HepG2 (cell line): ENCODE data around the gene MPI. TPM values are rescaled to one million over a fixed set of nuclear protein-coding genes. Genes with fewer than 3 reads are reported as not detected.
A peak's percentile ranks its signal among the peaks of the same experiment; 100 is the strongest.

Source experiments
- AKAP8 ChIP-seq: sonication (generic); formaldehyde crosslinking; IDR thresholded peaks from 2 replicates; pipeline ENCODE4 v1.5.1; 2020; ENCODE audit warnings: mild to moderate bottlenecking, missing genetic modification reagents
- GTF2F1 ChIP-seq: fragments of 150-350 bp; IDR thresholded peaks from 2 replicates; pipeline ENCODE4 v1.6.1; 2014; ENCODE audit warnings: low read length
- NFAT5 ChIP-seq: sonication (generic); formaldehyde crosslinking; IDR thresholded peaks from 2 replicates; pipeline ENCODE4 v1.4.0; 2020; ENCODE audit warnings: missing genetic modification reagents
- RFX1 ChIP-seq: fragments of 450-650 bp; IDR thresholded peaks from 2 replicates; pipeline ENCODE4 v1.6.1; 2017
- ZNF205 ChIP-seq: IDR thresholded peaks from 2 replicates; pipeline ENCODE4 v1.6.1; 2018; ENCODE audit warnings: missing biosample characterization, missing genetic modification reagents
- ZNF235 ChIP-seq: sonication (generic); formaldehyde crosslinking; IDR thresholded peaks from 2 replicates; pipeline ENCODE4 v1.8.1; 2023; ENCODE audit warnings: mild to moderate bottlenecking, missing genetic modification reagents, borderline replicate concordance
- ZNF326 ChIP-seq: sonication (generic); formaldehyde crosslinking; IDR thresholded peaks from 2 replicates; pipeline ENCODE4 v1.4.0; 2020; ENCODE audit warnings: missing genetic modification reagents, borderline replicate concordance
- ZNF570 ChIP-seq: sonication (generic); formaldehyde crosslinking; IDR thresholded peaks from 2 replicates; pipeline ENCODE4 v1.4.0; 2020; ENCODE audit warnings: mild to moderate bottlenecking, missing genetic modification reagents, borderline replicate concordance
- ZNF598 ChIP-seq: sonication (generic); formaldehyde crosslinking; IDR thresholded peaks from 2 replicates; pipeline ENCODE4 v1.5.1; 2020; ENCODE audit warnings: mild to moderate bottlenecking, missing genetic modification reagents, borderline replicate concordance
- ZNF619 ChIP-seq: sonication (generic); formaldehyde crosslinking; IDR thresholded peaks from 2 replicates; pipeline ENCODE4 v1.4.0; 2020; ENCODE audit warnings: mild to moderate bottlenecking, missing genetic modification reagents
- ZNF781 ChIP-seq: sonication (generic); formaldehyde crosslinking; IDR thresholded peaks from 2 replicates; pipeline ENCODE4 v1.5.1; 2020; ENCODE audit warnings: borderline replicate concordance, mild to moderate bottlenecking, missing genetic modification reagents; ENCODE audit errors: not compliant biosample characterization
- ZSCAN22 ChIP-seq: sonication (generic); formaldehyde crosslinking; IDR thresholded peaks from 2 replicates; pipeline ENCODE4 v1.4.0; 2020; ENCODE audit warnings: mild to moderate bottlenecking, missing genetic modification reagents
- polyA plus RNA-seq, 8 experiments: library from polyadenylated mRNA; depleted of rRNA in 3 of 8; stranded (reverse) in 7 of 8; unstranded in 1 of 8; fragments of >200 nt; fragmentation: Illumina TruSeq in 4 of 8; extraction: Trizol in 4 of 8; gene quantifications; 2 replicates each; pipeline versions ENCODE4 v1.2.1 to v1.2.3, GENCODE V29; 2011 to 2016; ENCODE audit warnings: low read depth in 4 of 8, missing spikeins in 1 of 8, mixed read lengths in 1 of 8; ENCODE audit not compliant: insufficient read depth in 1 of 8
- total RNA-seq, 5 experiments: library from RNA; depleted of rRNA; stranded (reverse); fragments of >200 nt; fragmentation: Illumina TruSeq; extraction: Trizol; gene quantifications; 2 replicates each; pipeline ENCODE4 v1.2.3, GENCODE V29; 2016; ENCODE audit warnings: low read depth in 1 of 5
- TF ChIP-seq, protein P1 (sequence below): sonication (generic); formaldehyde crosslinking; conservative IDR thresholded peaks from 2 replicates; pipeline ENCODE4 v1.8.0; 2022; ENCODE audit warnings: missing genetic modification reagents
- TF ChIP-seq, protein P2 (sequence below): fragments of 450-650 bp; IDR thresholded peaks from 2 replicates; pipeline ENCODE4 v1.6.1; 2017; ENCODE audit warnings: mild to moderate bottlenecking

MPI gene
- total and polyA plus RNA-seq, 2 of the 13 experiments (the other 11 are each of a cell fraction or from before 2014, with no cell fraction given) = 36.9 to 63.5 TPM

- peak; percentile 69 for TF ChIP-seq AKAP8 (CRISPR knock-in tag)
- TF ChIP-seq ZNF781 (CRISPR knock-in tag) = peak; percentile 14
- no peak for TF ChIP-seq ZNF235 (CRISPR knock-in tag)
- TF ChIP-seq, protein P1, sequence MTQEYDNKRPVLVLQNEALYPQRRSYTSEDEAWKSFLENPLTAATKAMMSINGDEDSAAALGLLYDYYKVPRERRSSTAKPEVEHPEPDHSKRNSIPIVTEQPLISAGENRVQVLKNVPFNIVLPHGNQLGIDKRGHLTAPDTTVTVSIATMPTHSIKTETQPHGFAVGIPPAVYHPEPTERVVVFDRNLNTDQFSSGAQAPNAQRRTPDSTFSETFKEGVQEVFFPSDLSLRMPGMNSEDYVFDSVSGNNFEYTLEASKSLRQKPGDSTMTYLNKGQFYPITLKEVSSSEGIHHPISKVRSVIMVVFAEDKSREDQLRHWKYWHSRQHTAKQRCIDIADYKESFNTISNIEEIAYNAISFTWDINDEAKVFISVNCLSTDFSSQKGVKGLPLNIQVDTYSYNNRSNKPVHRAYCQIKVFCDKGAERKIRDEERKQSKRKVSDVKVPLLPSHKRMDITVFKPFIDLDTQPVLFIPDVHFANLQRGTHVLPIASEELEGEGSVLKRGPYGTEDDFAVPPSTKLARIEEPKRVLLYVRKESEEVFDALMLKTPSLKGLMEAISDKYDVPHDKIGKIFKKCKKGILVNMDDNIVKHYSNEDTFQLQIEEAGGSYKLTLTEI (CRISPR knock-in tag) = no peak
- TF ChIP-seq NFAT5 = peak; percentile 28; the same call in 1 of the 2 replicates
- no peak for TF ChIP-seq ZNF326 (CRISPR knock-in tag)
- TF ChIP-seq ZNF570 (CRISPR knock-in tag) = no peak
- no peak for TF ChIP-seq ZNF619 (CRISPR knock-in tag)
- TF ChIP-seq GTF2F1 = no peak
- peak; percentile 22; the same call in 1 of the 2 replicates for TF ChIP-seq ZNF598 (CRISPR knock-in tag)
- TF ChIP-seq, protein P2, sequence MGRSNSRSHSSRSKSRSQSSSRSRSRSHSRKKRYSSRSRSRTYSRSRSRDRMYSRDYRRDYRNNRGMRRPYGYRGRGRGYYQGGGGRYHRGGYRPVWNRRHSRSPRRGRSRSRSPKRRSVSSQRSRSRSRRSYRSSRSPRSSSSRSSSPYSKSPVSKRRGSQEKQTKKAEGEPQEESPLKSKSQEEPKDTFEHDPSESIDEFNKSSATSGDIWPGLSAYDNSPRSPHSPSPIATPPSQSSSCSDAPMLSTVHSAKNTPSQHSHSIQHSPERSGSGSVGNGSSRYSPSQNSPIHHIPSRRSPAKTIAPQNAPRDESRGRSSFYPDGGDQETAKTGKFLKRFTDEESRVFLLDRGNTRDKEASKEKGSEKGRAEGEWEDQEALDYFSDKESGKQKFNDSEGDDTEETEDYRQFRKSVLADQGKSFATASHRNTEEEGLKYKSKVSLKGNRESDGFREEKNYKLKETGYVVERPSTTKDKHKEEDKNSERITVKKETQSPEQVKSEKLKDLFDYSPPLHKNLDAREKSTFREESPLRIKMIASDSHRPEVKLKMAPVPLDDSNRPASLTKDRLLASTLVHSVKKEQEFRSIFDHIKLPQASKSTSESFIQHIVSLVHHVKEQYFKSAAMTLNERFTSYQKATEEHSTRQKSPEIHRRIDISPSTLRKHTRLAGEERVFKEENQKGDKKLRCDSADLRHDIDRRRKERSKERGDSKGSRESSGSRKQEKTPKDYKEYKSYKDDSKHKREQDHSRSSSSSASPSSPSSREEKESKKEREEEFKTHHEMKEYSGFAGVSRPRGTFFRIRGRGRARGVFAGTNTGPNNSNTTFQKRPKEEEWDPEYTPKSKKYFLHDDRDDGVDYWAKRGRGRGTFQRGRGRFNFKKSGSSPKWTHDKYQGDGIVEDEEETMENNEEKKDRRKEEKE = no peak
- no peak for TF ChIP-seq RFX1
- TF ChIP-seq ZNF205 (CRISPR knock-in tag) = 0 out of 2 replicates have a peak, but pooled peaks have one; percentile 66
- no peak for TF ChIP-seq ZSCAN22 (CRISPR knock-in tag)
Measured at GRCh38 chr15:74889883-74890664, at the start of gene MPI (continued).
